CD4-positive, alpha-beta T cell treated with Interleukin-4 for 1 hour (primary cell): ENCODE results near the gene CNFN.

Source experiments
- DNase-seq, 2 donors: peaks; one replicate each; pipeline ENCODE4 v3.0.0-alpha.2; 2020 to 2022

Gene CNFN

GRCh38 chr19:42389899-42390298 is at the start of gene CNFN:
CNFN (minus strand) TSS chr19:42390297; CDS start chr19:42389037, 1,260 bp downstream.
- no peak for DNase-seq

DNA sequence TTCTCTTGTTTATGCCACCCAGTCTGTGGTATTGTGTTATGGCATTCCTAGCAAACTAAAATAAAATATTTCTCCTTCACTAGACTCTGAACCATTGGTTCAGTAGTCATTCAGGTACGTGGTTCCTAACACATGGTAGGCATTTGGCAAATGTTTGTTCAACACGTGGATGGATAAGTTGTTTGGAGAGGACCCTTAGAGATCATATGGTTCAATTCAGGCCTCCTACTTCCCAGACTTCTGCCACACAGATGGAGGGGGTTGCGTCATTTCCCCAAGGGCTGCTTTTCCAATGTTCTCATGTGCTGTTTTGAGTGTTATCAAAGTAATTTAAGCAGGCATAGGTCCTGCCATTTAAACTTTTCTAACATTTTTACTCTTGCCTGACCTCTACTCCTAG is 45.9 kb upstream of the CNFN start:
- no peak for DNase-seq

DNA sequence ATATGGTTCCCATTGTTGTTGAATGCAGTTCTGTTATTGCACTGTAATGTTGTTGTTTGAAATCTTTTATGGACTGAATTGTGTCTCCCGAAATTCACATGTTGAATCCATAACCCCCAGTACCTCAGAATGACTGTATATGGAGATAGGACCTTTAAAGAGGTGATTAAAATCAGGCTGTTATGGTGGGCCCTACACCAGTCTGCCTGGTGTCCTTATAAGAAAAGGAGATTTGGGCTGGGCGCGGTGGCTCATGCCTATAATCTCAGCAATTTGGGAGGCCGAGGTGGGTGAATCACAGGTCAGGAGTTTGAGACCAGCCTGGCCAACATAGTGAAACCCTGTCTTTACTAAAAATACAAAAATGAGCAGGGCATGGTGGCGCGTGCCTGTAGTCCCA is 45.2 kb upstream of the CNFN start:
- DNase-seq: no peak

DNA sequence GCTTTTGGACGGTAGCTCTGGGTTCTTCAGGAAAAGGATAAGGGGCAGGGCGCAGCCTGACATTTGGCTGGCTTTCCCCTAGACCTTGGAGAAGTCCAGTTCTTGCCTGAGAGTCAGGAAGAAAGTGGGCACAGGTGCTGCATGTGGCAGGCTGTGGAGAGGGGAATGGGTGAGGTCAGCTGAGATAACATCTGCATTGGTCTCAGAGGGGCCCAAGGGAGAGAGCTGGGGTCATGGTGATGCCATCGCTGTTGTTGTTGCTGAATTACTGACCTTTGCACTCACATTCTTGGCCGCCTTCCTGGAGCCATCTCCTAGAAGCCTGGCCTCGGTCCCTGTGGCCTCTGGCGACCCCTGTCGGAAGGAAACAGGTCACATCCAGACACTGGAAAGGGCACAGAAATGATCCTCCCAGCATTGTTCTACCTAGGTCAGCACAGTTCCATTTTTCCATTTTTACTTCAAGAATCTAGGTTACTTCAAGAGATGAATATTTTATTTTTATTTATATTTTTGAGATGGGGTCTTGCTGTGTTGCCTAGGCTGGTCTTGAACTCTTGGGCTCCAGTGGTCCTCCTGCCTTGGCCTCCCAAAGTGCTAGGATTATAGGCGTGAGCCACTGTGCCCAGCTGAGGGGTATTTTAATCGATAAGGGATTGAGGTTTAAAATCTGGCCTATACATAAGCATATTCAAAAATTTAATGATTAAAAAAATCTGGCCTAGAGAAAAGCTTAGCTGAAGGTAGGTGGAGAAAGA is 43.6 kb upstream of the CNFN start:
- DNase-seq: peak; percentile 64 to 70

- DNase-seq: no peak
Measured at GRCh38 chr19:42431486-42431885, 41.4 kb upstream of the CNFN start.

- no peak for DNase-seq
Measured at GRCh38 chr19:42428676-42429075, 38.6 kb upstream of the CNFN start.

- DNase-seq: no peak
Measured at GRCh38 chr19:42427313-42427712, 37.2 kb upstream of the CNFN start, which contains the start of gene LIPE. LIPE (minus strand) TSS chr19:42427388; CDS start chr19:42427149, 239 bp downstream.

- DNase-seq: no peak
Measured at GRCh38 chr19:42426643-42427042, 36.5 kb upstream of the CNFN start.

- no peak for DNase-seq
Measured at GRCh38 chr19:42424712-42425131, 34.6 kb upstream of the CNFN start.

- DNase-seq: no peak
Measured at GRCh38 chr19:42424345-42424707, 34.2 kb upstream of the CNFN start.

- peak; percentile 93 to 95 for DNase-seq
Measured at GRCh38 chr19:42423462-42424344, 33.6 kb upstream of the CNFN start.

DNA sequence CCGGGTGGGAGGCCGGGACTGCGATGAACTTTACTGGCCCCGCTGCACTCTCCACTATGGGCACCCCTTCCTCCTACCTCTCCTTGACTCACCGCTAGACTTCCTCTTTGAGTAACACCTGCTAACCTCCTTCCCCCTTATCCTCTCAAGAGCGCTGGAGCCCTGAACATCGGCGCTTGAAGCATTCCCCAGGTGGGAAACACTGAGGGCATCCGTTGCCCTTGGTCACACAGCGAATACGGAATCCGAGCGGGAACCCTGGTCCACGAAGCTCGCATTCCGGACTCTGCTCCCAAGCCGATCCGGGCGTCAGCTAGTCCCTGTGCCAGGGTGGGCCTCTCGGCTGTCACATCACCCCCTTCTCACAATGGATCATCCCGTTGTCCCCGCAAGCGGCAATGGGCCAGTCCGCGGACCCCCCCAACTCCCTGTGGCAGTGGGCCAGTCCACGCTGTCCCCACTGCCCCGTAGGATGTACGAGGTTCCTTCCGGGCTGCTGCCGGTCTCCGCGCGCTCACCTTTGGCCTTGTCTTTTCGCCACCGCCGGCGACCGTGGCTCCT is 32.9 kb upstream of the CNFN start:
- DNase-seq: peak; percentile 55 to 73

- DNase-seq: no peak
Measured at GRCh38 chr19:42422092-42422900, 32.2 kb upstream of the CNFN start.

DNA sequence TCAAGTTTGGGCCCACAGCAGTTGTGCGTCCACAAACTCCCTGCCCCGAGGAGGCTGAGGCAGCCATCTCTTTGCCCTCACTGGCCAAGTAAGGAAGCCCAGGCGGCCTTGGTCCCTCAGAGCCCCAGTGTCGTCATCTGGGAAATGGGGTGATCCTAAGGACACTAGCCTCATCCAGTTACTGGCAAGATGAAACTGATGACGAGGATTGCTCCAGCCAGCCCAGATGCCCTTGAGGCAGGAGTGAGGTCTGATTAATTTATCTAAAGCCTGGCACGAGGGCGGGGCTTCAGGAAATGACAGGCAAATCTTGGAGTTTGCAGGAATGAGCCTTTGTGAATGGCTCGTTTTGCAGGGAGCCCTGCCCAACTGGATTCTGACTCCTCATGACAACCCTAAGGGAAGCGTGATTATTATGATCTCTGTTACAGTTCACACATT is 31.5 kb upstream of the CNFN start:
- DNase-seq: no peak

DNA sequence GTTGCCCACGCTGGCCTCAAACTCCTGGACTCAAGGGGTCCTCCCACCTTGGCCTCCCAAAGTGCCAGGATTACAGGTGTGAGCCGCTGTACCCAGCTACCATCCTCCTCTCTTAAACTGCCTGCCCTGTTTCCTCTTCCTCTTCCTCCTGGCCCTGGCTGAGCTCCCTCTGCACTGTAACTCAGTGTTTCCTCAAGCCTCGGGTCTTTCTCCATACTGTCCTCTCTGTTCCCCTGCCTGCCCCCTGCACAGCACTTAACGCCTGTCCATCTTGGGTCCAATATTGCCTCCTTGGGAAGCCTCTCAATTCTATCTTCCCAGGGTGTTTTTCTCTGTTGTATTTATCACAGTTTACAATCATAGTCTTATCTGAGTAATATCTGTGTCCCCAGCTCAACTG is 31.0 kb upstream of the CNFN start:
- DNase-seq: no peak

- peak; percentile 77 to 83 for DNase-seq
Measured at GRCh38 chr19:42420055-42420544, 30.0 kb upstream of the CNFN start.

GRCh38 chr19:42419309-42419708 is 29.2 kb upstream of the CNFN start:
- no peak for DNase-seq

GRCh38 chr19:42412661-42413076 is 22.6 kb upstream of the CNFN start:
- DNase-seq: no peak

GRCh38 chr19:42412227-42412626 is 22.1 kb upstream of the CNFN start:
- DNase-seq: no peak

GRCh38 chr19:42411581-42412178 is 21.6 kb upstream of the CNFN start:
- DNase-seq: no peak

DNA sequence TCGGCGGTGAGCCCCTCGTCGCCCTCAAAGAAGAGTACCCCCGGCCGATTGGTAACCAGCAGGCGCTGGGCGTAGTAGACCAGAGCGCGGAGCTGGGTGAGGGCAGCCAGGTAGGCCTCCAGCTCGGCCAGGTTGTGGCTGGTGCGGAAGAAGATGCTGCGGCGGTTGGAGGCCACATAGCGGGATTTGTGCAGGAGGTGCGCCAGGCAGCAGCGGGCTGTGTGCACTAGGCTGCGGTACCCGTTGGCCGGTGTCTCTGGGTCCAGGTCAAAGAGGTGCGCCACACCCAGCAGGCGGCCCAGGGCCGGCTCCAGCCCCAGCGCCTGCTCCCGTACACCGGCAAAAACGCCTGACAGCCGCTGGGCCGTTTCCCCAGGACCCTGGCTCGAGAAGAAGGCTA is 20.3 kb upstream of the CNFN start:
- no peak for DNase-seq

DNA sequence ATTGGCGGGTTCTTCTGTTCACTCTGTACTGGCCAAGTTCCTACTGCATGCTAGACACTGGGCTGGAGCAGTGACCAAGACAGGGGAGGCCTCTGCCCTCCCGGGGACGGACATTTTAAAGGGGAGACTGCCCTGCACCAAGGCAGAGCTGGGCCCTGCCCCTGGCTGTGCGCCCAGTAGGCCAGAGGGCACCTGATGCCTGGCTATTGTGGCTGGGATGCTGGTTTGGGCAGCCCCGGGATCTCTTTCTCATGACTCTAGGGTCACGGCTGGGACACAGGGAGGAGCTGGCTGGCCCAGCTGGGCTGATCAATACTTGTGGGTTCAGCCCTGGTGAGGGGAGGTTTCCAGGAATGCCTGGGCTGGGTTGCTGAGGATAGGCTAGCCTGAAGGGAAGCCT is 19.4 kb upstream of the CNFN start:
- no peak for DNase-seq
